ENCODE measurements around the gene PCCA.
"Not testable (repeated sequence)": the region's sequence is repeated elsewhere in the genome, so short reads cannot be mapped to it uniquely, and the experiment has no call there.

PCCA gene

DNA sequence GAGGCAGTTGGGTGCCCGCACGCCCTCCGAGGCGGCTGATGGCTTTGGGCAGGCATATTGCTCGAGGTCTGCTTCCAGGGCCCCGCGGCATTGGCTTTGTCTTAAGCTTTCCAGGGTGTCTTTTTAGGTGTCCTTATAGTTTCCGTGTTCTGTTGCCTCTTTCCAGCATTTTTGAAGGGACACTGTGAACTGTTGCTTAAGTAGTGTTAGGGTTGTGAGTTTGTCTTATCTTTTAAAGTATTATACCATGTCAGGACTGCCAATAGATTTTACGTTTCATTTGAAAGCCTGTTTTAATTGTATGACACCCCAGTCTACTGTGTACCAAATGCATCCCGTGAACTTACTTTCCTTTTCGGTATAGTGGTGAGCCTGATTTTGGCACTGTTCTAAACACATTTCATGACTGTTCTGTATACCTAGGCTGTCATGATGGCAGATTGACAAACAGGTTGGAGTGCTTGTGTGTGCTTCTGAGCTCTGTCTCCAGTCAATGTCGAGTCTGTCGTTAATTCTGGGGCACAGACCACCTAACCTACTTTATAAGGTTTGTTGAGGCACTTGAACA lies 656 bp downstream of the PCCA start:
- no peak for TF ChIP-seq CTCF (IDR thresholded peaks at IDR 0.05; ENCODE audit: insufficient read depth, missing control alignments)
- FAIRE-seq (no peak), DNase-seq (ENCODE audit: insufficient read length, low spot score) (no peak)

GRCh38 chr13:100090861-100091260 lies 2.0 kb downstream of the PCCA start:
- FAIRE-seq (no peak), DNase-seq (ENCODE audit: insufficient read length, low spot score) (no peak)
- no peak for TF ChIP-seq CTCF (IDR thresholded peaks at IDR 0.05; ENCODE audit: insufficient read depth, missing control alignments)

GRCh38 chr13:100091391-100091790 lies 2.5 kb downstream of the PCCA start:
- TF ChIP-seq CTCF (IDR thresholded peaks at IDR 0.05; ENCODE audit: insufficient read depth, missing control alignments): no peak
- DNase-seq (ENCODE audit: insufficient read length, low spot score) (no peak), FAIRE-seq (no peak)

GRCh38 chr13:100092273-100092672 lies 3.4 kb downstream of the PCCA start:
- DNase-seq (ENCODE audit: insufficient read length, low spot score); FAIRE-seq: not testable (repeated sequence)

DNA sequence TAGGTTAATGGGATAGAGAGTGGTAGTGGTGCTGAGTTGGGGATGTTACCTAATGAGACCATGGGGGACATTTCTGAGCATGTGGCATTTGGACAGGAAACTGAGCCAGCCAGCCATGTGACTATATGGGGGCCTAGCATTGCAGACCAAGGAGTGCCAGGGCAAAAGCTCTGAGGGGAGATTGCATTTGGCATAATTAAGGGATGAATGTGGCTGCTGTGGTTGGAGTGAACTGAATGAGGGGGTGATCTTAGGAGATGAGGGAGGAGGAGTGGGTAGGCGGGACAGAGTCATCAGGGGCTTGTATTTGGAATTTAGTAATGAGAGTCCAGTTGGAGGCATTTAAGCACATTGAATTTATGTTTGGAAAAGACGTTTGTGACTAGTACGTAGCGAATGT lies 6.6 kb downstream of the PCCA start:
- FAIRE-seq (no peak), DNase-seq (ENCODE audit: insufficient read length, low spot score) (no peak)
- no peak for TF ChIP-seq CTCF (IDR thresholded peaks at IDR 0.05; ENCODE audit: insufficient read depth, missing control alignments)

- no peak for DNase-seq (ENCODE audit: insufficient read length, low spot score)
- TF ChIP-seq CTCF (IDR thresholded peaks at IDR 0.05; ENCODE audit: insufficient read depth, missing control alignments): no peak
- FAIRE-seq: no peak
Observed at GRCh38 chr13:100096526-100096925, 7.6 kb downstream of the PCCA start.

GRCh38 chr13:100097821-100098220 lies 8.9 kb downstream of the PCCA start:
- DNase-seq (ENCODE audit: insufficient read length, low spot score) (no peak), FAIRE-seq (no peak)
- TF ChIP-seq CTCF (IDR thresholded peaks at IDR 0.05; ENCODE audit: insufficient read depth, missing control alignments): no peak

All from D721Med (cell line).